Small intestine (tissue), 7 donors: Measurements from ENCODE around the gene BRD3. TPM values are rescaled to one million over a fixed set of nuclear protein-coding genes. Genes with fewer than 3 reads are reported as not detected.

ENCODE experiments used
- DNase-seq, 2 donors: peaks; one replicate each; pipeline versions ENCODE4 v3.0.0 to v3.0.0-alpha.2; 2013
- FAIRE-seq: peaks from 2 replicates; lab custom pipeline; 2012; peaks lifted over from hg19 to GRCh38; lab: Jason Lieb, UNC
- H3K27ac ChIP-seq, 3 donors: one replicate each; pipeline ENCODE4 v1.5.1; 2013; ENCODE audit warnings: low read length in 2 of 3, mild to moderate bottlenecking in 2 of 3, control low read depth in 1 of 3, inconsistent platforms in 1 of 3, low read depth in 1 of 3, moderate library complexity in 1 of 3
- H3K27me3 ChIP-seq, 3 donors: one replicate each; pipeline ENCODE4 v1.6.1; 2013; ENCODE audit warnings: low read length in 3 of 3, inconsistent platforms in 1 of 3; ENCODE audit not compliant: control insufficient read depth in 3 of 3, insufficient read depth in 3 of 3
- H3K36me3 ChIP-seq, 3 donors: one replicate each; pipeline ENCODE4 v1.6.1; 2013; ENCODE audit warnings: low read length in 3 of 3, inconsistent platforms in 1 of 3, low read depth in 1 of 3, mild to moderate bottlenecking in 1 of 3, moderate library complexity in 1 of 3; ENCODE audit not compliant: control insufficient read depth in 3 of 3, insufficient read depth in 2 of 3
- H3K4me1 ChIP-seq, 3 donors: one replicate each; pipeline ENCODE4 v1.6.1; 2013; ENCODE audit warnings: low read length in 2 of 3, inconsistent platforms in 1 of 3, low read depth in 1 of 3, mild to moderate bottlenecking in 1 of 3, moderate library complexity in 1 of 3; ENCODE audit not compliant: control insufficient read depth in 3 of 3, insufficient read depth in 2 of 3
- H3K4me3 ChIP-seq, 3 donors: one replicate each; pipeline ENCODE4 v1.5.1; 2013; ENCODE audit warnings: low read length in 3 of 3, control low read depth in 1 of 3, inconsistent platforms in 1 of 3, low read depth in 1 of 3, mild to moderate bottlenecking in 1 of 3, moderate library complexity in 1 of 3
- H3K9me3 ChIP-seq, 2 donors: one replicate each; pipeline ENCODE4 v1.6.1; 2013; ENCODE audit warnings: low read depth in 1 of 2, low read length in 1 of 2; ENCODE audit not compliant: control insufficient read depth in 2 of 2, insufficient read depth in 1 of 2
- WGBS, 3 donors: extraction: QIAGEN DNeasy Blood & Tissue Kit; methylation state at CpG; one replicate each; pipeline ENCODE4 v1.1.7; 2013; 5-methylcytosine and 5-hydroxymethylcytosine counted together
- polyA plus RNA-seq, 4 donors: library from polyadenylated mRNA; stranded (reverse) in 3 of 4; unstranded in 1 of 4; fragments of 200-250 nt in 3 of 4; fragments of 120-200 nt in 1 of 4; gene quantifications; one replicate each; pipeline versions ENCODE4 v1.2.1 to v1.2.3, GENCODE V29; 2013
- donor health status: healthy with polysubstance abuse.
- donor health status: control.
- donor health status: control.
- donor health status: Bipolar disorder and iron deficiency.
- donor health status: healthy.

The BRD3 gene
- polyA plus RNA-seq, 4 donors: 4.3 to 23.9 (median 8.5) TPM

DNA sequence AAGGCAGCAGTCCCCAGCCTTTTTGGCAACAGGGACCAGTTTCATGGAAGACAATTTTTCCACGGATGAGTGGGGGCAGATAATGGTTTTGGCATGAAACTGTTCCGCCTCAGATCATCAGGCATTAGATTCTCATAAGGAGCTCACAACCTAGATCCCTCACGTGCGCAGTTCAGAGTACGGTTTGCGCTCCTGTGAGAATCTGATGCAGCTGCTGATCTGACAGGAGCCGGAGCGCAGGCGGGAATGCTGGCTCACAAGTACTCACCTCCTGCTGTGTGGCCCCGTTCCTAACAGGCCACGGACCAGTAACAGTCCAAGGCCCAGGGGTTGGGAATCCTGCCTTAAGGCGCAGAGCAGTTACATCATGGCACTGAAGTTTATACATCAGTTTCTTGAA, 3.3 kb upstream of the BRD3 start:
- Histone ChIP-seq H3K27me3 (peaks cover 0 to 20% (median 0%) of the 10 kb centered on the region in 3 donors), H3K27ac (no peak overlapping the region), H3K36me3 (no peaks in the 10 kb centered on the region), H3K4me1 (peaks cover under 1 to 11% (median 4%) of the 10 kb centered on the region in 3 donors), H3K9me3 (peaks cover 0 to 3% of the 10 kb centered on the region in 2 donors), H3K4me3 (no peak overlapping the region)
- DNase-seq: no peak
- 88 to 93% (median 91%) methylated on average over 12 of the region's 12 CpGs for WGBS, 3 donors
- no peak for FAIRE-seq

DNA sequence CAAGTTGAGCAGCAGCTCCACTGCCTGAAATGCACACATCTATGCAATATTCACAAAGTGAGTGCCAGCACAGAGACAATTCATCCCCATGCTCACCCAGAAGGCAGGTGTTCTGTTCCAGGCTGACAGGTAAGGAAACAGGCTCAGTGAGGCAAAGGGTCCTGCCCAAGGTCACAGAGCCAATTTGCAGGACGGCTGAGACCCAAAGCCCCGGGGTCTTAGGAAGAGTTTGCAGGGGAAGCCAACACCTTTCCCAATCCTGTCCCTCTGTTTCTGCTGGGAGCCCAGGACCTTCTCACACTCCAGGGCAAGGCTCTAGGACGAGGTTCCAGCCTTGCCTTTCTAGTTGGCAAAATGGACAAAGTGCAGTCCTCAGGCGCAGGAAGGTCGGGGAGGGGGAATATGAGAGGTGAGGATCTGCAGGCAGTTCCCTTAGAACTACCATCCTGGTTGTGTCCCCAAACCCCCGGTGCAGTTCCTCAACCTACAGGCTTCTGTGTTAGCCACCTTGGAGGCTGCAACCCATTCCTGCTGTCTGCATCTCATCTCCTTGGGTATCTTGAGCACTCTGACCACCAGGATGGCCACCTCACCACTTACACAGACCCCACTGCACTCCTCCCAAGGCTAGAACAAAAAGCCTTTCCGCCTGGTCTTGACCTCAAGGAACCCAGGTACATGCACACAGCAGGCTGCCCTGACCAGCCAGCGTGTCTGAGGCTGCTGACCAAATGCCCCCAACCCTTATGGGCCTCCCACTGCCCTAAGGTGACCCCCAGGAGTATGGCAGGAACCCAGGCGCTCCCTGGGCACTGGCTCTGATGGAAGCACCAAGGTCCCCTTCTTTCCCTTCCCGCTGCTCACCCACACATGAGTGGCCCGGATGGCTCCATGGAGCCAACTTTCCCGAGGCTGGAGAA, 1.9 kb upstream of the BRD3 start:
- WGBS, 3 donors: 48 to 68% (median 58%) methylated on average over 12 of the region's 12 CpGs
- no peak for FAIRE-seq

DNA sequence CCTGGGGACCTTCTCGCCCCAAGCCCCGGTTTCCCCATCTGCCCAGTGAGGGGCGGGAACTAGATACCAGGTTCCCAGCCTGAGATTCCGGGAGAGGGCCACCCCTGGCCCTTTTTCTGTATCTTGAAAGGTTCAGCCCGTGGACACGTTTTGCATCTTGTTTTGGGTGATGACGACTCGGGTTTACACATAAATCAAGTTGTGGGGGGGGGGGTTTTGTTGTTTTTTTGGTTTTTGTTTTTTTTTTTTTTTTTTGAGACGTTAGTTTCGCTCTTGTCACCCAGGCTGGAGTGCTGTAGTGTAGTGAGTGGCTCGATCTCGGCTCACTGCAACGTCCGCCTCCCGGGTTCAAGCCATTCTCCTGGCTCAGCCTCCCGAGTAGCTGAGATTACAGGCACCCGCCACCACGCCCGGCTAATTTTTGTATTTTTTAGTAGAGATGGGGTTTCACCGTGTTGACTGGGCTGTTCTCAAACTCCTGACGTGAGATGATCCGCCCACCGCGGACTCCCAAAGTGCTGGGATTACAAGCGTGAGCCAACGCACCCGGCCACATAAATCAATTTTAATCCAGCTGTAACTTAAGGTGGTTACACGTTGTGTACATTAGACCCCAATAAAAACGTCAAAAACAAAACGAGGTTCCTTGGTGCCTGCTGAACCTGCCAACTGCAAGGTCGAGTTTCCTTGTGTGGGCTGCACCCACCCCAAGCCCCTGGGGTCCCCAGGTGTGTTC, 1.1 kb upstream of the BRD3 start:
- peaks cover 0 to 20% (median 0%) of the 10 kb centered on the region in 3 donors for H3K27me3 ChIP-seq
- H3K9me3 ChIP-seq: no peaks in the 10 kb centered on the region
- H3K4me1 ChIP-seq: peaks cover 4 to 20% (median 6%) of the 10 kb centered on the region in 3 donors
- peaks cover 0 to 13% (median 0%) of the 10 kb centered on the region in 3 donors for H3K36me3 ChIP-seq
- peak overlapping the region; percentile 27 to 98 (median 91) for H3K27ac ChIP-seq
- H3K4me3 ChIP-seq: peak overlapping the region; percentile 68 to 92 (median 77)
- 6 to 14% (median 6%) methylated on average over 30 to 31 of the region's 31 CpGs for WGBS, 3 donors
- DNase-seq: peak; percentile 20 to 29
- FAIRE-seq: no peak

More for the DNA sequence above, 1.9 kb upstream of the BRD3 start:
- peaks cover 4 to 20% (median 6%) of the 10 kb centered on the region in 3 donors for H3K4me1 ChIP-seq
- H3K4me3 ChIP-seq: no peak overlapping the region
- no peaks in the 10 kb centered on the region for H3K9me3 ChIP-seq
- no peak for DNase-seq
- H3K36me3 ChIP-seq: peaks cover 0 to 7% (median 0%) of the 10 kb centered on the region in 3 donors
- no peak overlapping the region for H3K27ac ChIP-seq
- H3K27me3 ChIP-seq: peaks cover 0 to 20% (median 0%) of the 10 kb centered on the region in 3 donors

DNA sequence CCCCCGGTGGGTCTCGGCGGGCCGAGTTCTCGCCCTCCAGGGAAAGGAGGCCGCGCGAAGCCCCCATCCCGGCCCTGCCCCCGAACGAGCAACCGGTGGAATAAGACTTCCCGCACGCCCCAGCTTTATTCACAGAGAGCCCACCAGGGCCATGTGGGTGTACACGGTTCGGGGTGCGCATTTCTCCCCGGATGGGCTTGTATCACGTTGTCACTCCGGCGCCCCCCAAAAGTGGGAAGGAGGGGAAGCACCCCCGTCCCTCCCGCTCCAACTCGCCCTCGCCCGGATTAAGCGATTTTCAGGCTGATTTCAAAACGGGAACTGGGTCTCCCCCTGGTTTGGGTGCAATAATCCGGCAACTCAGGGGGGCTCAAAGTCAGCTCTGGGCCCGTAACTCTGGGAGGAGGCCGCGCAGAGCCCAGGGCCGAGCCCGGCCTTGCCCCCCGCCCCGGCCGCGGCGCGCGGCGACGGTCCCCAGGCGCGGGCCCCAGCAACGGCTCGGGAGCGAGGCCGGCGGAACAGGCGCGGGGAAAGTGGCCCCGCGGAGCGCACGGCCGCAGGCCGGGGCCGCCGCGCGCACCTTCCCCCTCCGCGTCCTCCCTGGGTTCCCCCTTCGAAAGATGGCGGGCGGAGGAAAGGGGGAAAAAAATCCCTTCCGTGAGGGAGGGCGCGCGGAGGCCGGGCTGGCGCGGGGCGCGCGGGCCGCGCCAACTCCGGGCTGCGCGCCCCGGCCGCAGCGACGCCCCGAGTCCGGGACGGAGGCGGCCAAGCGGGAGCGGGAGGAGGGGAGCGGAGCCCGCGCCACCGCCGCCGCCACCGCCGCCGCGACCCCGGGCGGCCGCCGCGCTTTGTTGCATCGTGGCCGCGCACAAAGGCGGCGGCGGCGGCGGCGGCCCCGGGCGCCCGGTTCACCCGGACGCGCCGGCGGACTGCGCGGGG, 644 bp downstream of the BRD3 start:
- 0 to 1% (median 0%) methylated on average over 67 to 126 of the region's 126 CpGs for WGBS, 3 donors
- Histone ChIP-seq H3K27me3 (peaks cover 0 to 18% (median 0%) of the 10 kb centered on the region in 3 donors), H3K36me3 (peaks cover 0 to 28% (median 0%) of the 10 kb centered on the region in 3 donors), H3K9me3 (no peaks in the 10 kb centered on the region), H3K27ac (peak overlapping the region; percentile 59 to 89 (median 71)), H3K4me3 (peak overlapping the region; percentile 65 to 92 (median 87)), H3K4me1 (peaks cover 4 to 34% (median 6%) of the 10 kb centered on the region in 3 donors)
- no peak for FAIRE-seq
- peak; percentile 18 to 73 for DNase-seq

DNA sequence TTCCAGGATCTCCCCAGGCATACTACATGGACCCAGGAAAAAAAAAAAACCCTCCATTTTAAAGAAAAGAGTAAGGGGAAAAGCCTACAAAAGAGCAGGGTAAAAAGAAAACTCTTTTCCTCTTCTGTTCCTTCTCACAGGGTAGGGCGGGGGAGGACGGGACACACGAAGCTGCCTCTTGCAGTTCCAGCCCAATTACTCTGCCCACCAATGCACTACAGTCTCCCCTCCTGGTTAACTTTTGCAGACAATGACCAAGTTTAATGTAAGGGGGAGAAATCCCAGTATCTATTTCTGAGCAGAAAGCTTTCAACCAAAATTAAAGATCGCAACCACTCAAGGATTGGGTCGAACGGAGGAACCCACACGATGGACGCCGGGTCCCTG, 1.3 kb downstream of the BRD3 start:
- H3K27me3 ChIP-seq: peaks cover 0 to 18% (median 0%) of the 10 kb centered on the region in 3 donors

DNA sequence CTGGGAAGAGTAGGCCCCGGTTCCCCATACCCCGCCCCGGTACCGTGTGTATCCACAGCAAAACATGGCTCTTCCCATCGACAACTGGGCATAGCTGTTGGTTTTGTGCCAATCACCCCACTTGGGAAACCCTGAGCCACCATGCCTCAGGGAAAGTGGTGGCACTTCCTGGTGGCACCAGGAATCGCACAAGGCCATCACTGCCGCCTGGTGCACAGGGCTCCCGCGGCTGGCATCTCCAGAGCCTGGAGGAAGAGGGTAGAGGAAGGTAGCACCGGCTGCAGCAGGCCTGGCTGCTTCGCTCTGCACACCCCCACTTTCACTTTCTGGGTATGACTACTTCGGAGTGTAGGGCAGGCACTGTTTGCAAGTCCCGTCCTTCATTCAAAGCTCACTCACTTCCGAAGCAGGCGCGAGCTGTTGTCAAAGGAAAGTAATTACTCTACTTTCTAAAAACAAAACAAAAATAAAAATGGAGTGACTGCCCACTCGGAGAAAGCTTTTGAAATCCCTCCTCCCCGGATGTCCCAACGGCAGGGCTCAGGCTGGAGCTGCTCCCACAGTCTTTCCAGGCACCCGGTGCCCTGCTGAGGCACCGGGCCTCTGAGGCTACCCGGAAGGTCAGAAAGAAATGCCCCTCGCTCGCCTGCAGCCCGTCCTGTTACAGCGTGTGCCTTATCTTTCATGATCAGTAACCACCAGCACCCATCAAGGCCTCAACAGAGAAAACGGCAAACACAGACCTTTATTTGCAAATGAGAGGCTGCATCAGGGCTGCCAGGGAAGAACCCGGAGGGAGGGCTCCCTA, 2.0 kb downstream of the BRD3 start:
- Histone ChIP-seq H3K27ac (peak overlapping the region; percentile 59 to 89 (median 60)), H3K9me3 (no peaks in the 10 kb centered on the region), H3K36me3 (peaks cover 0 to 33% (median 0%) of the 10 kb centered on the region in 3 donors), H3K27me3 (peaks cover 0 to 18% (median 0%) of the 10 kb centered on the region in 3 donors), H3K4me1 (peaks cover 4 to 47% (median 6%) of the 10 kb centered on the region in 3 donors), H3K4me3 (peak overlapping the region in 2 of 3 donors; percentile 87 to 92)
- DNase-seq (peak; percentile 71 to 77), FAIRE-seq (no peak)
- WGBS, 3 donors: 6 to 10% (median 9%) methylated on average over 28 of the region's 28 CpGs

More for the DNA sequence above, 1.3 kb downstream of the BRD3 start:
- Histone ChIP-seq H3K36me3 (peaks cover 0 to 29% (median 0%) of the 10 kb centered on the region in 3 donors), H3K27ac (peak overlapping the region; percentile 59 to 89 (median 71)), H3K4me3 (peak overlapping the region; percentile 65 to 92 (median 87)), H3K4me1 (peaks cover 4 to 40% (median 6%) of the 10 kb centered on the region in 3 donors), H3K9me3 (no peaks in the 10 kb centered on the region)
- WGBS, 3 donors: 2 to 4% (median 2%) methylated on average over 9 of the region's 9 CpGs
- peak; percentile 24 to 33 for DNase-seq
- no peak for FAIRE-seq

DNA sequence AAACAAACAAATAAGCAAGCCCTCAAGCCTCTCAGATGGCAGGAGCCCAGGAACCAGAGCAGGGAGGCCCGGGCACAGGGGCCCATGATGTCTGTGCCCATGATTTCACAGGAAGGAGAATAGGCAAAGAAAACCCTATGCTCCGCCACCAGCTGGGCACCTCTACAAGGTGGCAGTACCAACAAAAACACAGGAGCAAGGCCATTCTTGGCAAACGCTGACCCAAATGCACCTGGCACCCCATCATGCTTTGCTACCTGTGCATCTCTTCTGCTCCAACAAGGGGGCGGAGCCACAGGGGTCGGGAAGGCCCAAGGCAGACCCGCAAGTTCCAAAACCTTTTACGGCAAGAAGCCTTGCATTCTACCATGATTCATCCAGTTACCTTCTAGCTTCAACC, 3.1 kb downstream of the BRD3 start:
- Histone ChIP-seq H3K36me3 (peaks cover 0 to 38% (median 0%) of the 10 kb centered on the region in 3 donors), H3K4me1 (peaks cover 4 to 54% (median 6%) of the 10 kb centered on the region in 3 donors), H3K9me3 (no peaks in the 10 kb centered on the region), H3K4me3 (no peak overlapping the region), H3K27ac (no peak overlapping the region), H3K27me3 (peaks cover 0 to 8% (median 0%) of the 10 kb centered on the region in 3 donors)
- 79 to 90% (median 83%) methylated on average over 7 of the region's 7 CpGs for WGBS, 3 donors
- DNase-seq: no peak
- no peak for FAIRE-seq
